ENCODE results near the gene LAMA4. TPM values are rescaled to one million over a fixed set of nuclear protein-coding genes. Genes with fewer than 3 reads are reported as not detected.

LAMA4 gene
- total RNA-seq, 1 donor from 2014 or later, result 103 TPM

- Histone ChIP-seq H3K4me3 (no peak overlapping the region), H3K9me3 (replicated peaks) (no peaks in the 10 kb centered on the region), H3K4me1 (peaks cover 33% of the 10 kb centered on the region), H3K27ac (replicated peaks) (no peak overlapping the region), H3K27me3 (ENCODE audit: low read depth) (no peaks in the 10 kb centered on the region), H3K36me3 (peaks cover 83% of the 10 kb centered on the region)
- DNase-seq, result no peak
- no peak for TF ChIP-seq CTCF (IDR thresholded peaks at IDR 0.05; ENCODE audit: borderline replicate concordance)
- intact Hi-C loops (cut with micrococcal nuclease), result no loop called here
These were observed 172.8 kb downstream of the LAMA4 start for GRCh38 chr6:112081569-112081968.

GRCh38 chr6:112066606-112067005 lies 187.8 kb downstream of the LAMA4 start:
- intact Hi-C loops (cut with micrococcal nuclease), result no loop called here
- no peaks in the 10 kb centered on the region for H3K9me3 ChIP-seq (replicated peaks)
- peaks cover 15% of the 10 kb centered on the region for H3K4me1 ChIP-seq
- H3K36me3 ChIP-seq, result peaks cover 32% of the 10 kb centered on the region
- H3K4me3 ChIP-seq, result no peak overlapping the region
- H3K27me3 ChIP-seq (ENCODE audit: low read depth), result no peaks in the 10 kb centered on the region
- no peak overlapping the region for H3K27ac ChIP-seq (replicated peaks)
- TF ChIP-seq CTCF (IDR thresholded peaks at IDR 0.05; ENCODE audit: borderline replicate concordance), result no peak
- DNase-seq, result no peak

GRCh38 chr6:112065426-112065986 lies 188.9 kb downstream of the LAMA4 start:
- Histone ChIP-seq H3K4me1 (peaks cover 15% of the 10 kb centered on the region), H3K27ac (replicated peaks) (no peak overlapping the region), H3K9me3 (replicated peaks) (no peaks in the 10 kb centered on the region), H3K4me3 (no peak overlapping the region), H3K36me3 (peaks cover 21% of the 10 kb centered on the region), H3K27me3 (ENCODE audit: low read depth) (no peaks in the 10 kb centered on the region)
- no peak for TF ChIP-seq CTCF (IDR thresholded peaks at IDR 0.05; ENCODE audit: borderline replicate concordance)
- no peak for DNase-seq
- intact Hi-C loops (cut with micrococcal nuclease), result no loop called here

- H3K27me3 ChIP-seq (ENCODE audit: low read depth), result no peaks in the 10 kb centered on the region
These were observed 191.4 kb downstream of the LAMA4 start for GRCh38 chr6:112062966-112063365.

GRCh38 chr6:112061605-112062004 lies 192.8 kb downstream of the LAMA4 start:
- TF ChIP-seq CTCF (IDR thresholded peaks at IDR 0.05; ENCODE audit: borderline replicate concordance), result no peak

More at GRCh38 chr6:112062966-112063365, 191.4 kb downstream of the LAMA4 start:
- Histone ChIP-seq H3K27ac (replicated peaks) (no peak overlapping the region), H3K4me3 (no peak overlapping the region), H3K9me3 (replicated peaks) (no peaks in the 10 kb centered on the region), H3K36me3 (no peaks in the 10 kb centered on the region), H3K4me1 (peaks cover 15% of the 10 kb centered on the region)
- DNase-seq, result no peak
- no peak for TF ChIP-seq CTCF (IDR thresholded peaks at IDR 0.05; ENCODE audit: borderline replicate concordance)
- intact Hi-C loops (cut with micrococcal nuclease), result no loop called here

More at GRCh38 chr6:112061605-112062004, 192.8 kb downstream of the LAMA4 start:
- Histone ChIP-seq H3K4me1 (peaks cover 15% of the 10 kb centered on the region), H3K4me3 (no peak overlapping the region), H3K9me3 (replicated peaks) (no peaks in the 10 kb centered on the region), H3K27ac (replicated peaks) (no peak overlapping the region), H3K36me3 (no peaks in the 10 kb centered on the region), H3K27me3 (ENCODE audit: low read depth) (no peaks in the 10 kb centered on the region)
- DNase-seq, result no peak
- intact Hi-C loops (cut with micrococcal nuclease), result no loop called here

Other genes starting within 250 kb of the LAMA4 start
- gene CCN6, start 200.5 kb downstream of the LAMA4 start, total RNA-seq, result not detected
- gene TUBE1, start 167.1 kb downstream of the LAMA4 start, total RNA-seq, result 28.5 TPM
- gene FAM229B, start 167.0 kb downstream of the LAMA4 start, total RNA-seq, result 69.5 TPM
- gene RFPL4B, start 92.8 kb upstream of the LAMA4 start, total RNA-seq, result not detected

All from left ventricle myocardium inferior (tissue), 1 donor.